Small intestine (tissue), 16 donors: ENCODE results near the gene PGBD2. TPM values are rescaled to one million over a fixed set of nuclear protein-coding genes. Genes with fewer than 3 reads are reported as not detected.

Experiments used
- DNase-seq, 2 donors: peaks; one replicate each; pipeline versions ENCODE4 v3.0.0 to v3.0.0-alpha.2; 2013
- FAIRE-seq: peaks from 2 replicates; lab custom pipeline; 2012; peaks lifted over from hg19 to GRCh38; lab: Jason Lieb, UNC
- H3K27ac ChIP-seq, 3 donors: one replicate each; pipeline ENCODE4 v1.5.1; 2013; ENCODE audit warnings: low read length in 2 of 3, mild to moderate bottlenecking in 2 of 3, control low read depth in 1 of 3, inconsistent platforms in 1 of 3, low read depth in 1 of 3, moderate library complexity in 1 of 3
- H3K27me3 ChIP-seq, 3 donors: one replicate each; pipeline ENCODE4 v1.6.1; 2013; ENCODE audit warnings: low read length in 3 of 3, inconsistent platforms in 1 of 3; ENCODE audit not compliant: control insufficient read depth in 3 of 3, insufficient read depth in 3 of 3
- H3K36me3 ChIP-seq, 3 donors: one replicate each; pipeline ENCODE4 v1.6.1; 2013; ENCODE audit warnings: low read length in 3 of 3, inconsistent platforms in 1 of 3, low read depth in 1 of 3, mild to moderate bottlenecking in 1 of 3, moderate library complexity in 1 of 3; ENCODE audit not compliant: control insufficient read depth in 3 of 3, insufficient read depth in 2 of 3
- H3K4me1 ChIP-seq, 3 donors: one replicate each; pipeline ENCODE4 v1.6.1; 2013; ENCODE audit warnings: low read length in 2 of 3, inconsistent platforms in 1 of 3, low read depth in 1 of 3, mild to moderate bottlenecking in 1 of 3, moderate library complexity in 1 of 3; ENCODE audit not compliant: control insufficient read depth in 3 of 3, insufficient read depth in 2 of 3
- H3K4me3 ChIP-seq, 3 donors: one replicate each; pipeline ENCODE4 v1.5.1; 2013; ENCODE audit warnings: low read length in 3 of 3, control low read depth in 1 of 3, inconsistent platforms in 1 of 3, low read depth in 1 of 3, mild to moderate bottlenecking in 1 of 3, moderate library complexity in 1 of 3
- H3K9me3 ChIP-seq, 2 donors: one replicate each; pipeline ENCODE4 v1.6.1; 2013; ENCODE audit warnings: low read depth in 1 of 2, low read length in 1 of 2; ENCODE audit not compliant: control insufficient read depth in 2 of 2, insufficient read depth in 1 of 2
- WGBS, 3 donors: extraction: QIAGEN DNeasy Blood & Tissue Kit; methylation state at CpG; one replicate each; pipeline ENCODE4 v1.1.7; 2013; 5-methylcytosine and 5-hydroxymethylcytosine counted together
- long read RNA-seq, 10 donors: transcript quantifications; one replicate each; lab custom pipeline, GENCODE V29; 2026
- polyA plus RNA-seq, 4 donors: library from polyadenylated mRNA; stranded (reverse) in 3 of 4; unstranded in 1 of 4; fragments of 200-250 nt in 3 of 4; fragments of 120-200 nt in 1 of 4; gene quantifications; one replicate each; pipeline versions ENCODE4 v1.2.1 to v1.2.3, GENCODE V29; 2013
- donor health status: healthy with polysubstance abuse.
- donor health status: control.
- donor health status: control.
- donor health status: Bipolar disorder and iron deficiency.
- donor health status: healthy.

PGBD2 gene, protein sequence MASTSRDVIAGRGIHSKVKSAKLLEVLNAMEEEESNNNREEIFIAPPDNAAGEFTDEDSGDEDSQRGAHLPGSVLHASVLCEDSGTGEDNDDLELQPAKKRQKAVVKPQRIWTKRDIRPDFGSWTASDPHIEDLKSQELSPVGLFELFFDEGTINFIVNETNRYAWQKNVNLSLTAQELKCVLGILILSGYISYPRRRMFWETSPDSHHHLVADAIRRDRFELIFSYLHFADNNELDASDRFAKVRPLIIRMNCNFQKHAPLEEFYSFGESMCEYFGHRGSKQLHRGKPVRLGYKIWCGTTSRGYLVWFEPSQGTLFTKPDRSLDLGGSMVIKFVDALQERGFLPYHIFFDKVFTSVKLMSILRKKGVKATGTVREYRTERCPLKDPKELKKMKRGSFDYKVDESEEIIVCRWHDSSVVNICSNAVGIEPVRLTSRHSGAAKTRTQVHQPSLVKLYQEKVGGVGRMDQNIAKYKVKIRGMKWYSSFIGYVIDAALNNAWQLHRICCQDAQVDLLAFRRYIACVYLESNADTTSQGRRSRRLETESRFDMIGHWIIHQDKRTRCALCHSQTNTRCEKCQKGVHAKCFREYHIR
- 10 to 100 TPM in 2 of 4 donors, 1 to 10 TPM in 2; 3.8 to 12.9 (median 8.7) TPM for polyA plus RNA-seq
- long read RNA-seq, donor 1, result 0 reads
- long read RNA-seq, donor 2, partial matches to known transcripts, result 0 of 1 reads
- long read RNA-seq, donor 2, other reads (novel, unspliced or antisense), result 0 of 1 reads
- long read RNA-seq, donor 3, partial matches to known transcripts, result 0 of 1 reads
- long read RNA-seq, donor 3, other reads (novel, unspliced or antisense), result 0 of 1 reads
- long read RNA-seq, donor 4, result 0 reads
- long read RNA-seq, donor 5, partial matches to known transcripts, result 0 of 1 reads
- long read RNA-seq, donor 5, other reads (novel, unspliced or antisense), result 0 of 1 reads
- long read RNA-seq, donor 6, partial matches to known transcripts, result 0 of 1 reads
- long read RNA-seq, donor 6, other reads (novel, unspliced or antisense), result 0 of 1 reads
- long read RNA-seq, donor 7, result 0 reads
- long read RNA-seq, donor 8, result 0 reads
- long read RNA-seq, donor 9, partial matches to known transcripts, result 0 of 1 reads
- long read RNA-seq, donor 9, other reads (novel, unspliced or antisense), result 0 of 1 reads
- long read RNA-seq, donor 10, transcript PGBD2-201 (3 exons, 2,136 nt), result major isoform, 5 of 5 reads
- long read RNA-seq, donor 10, partial matches to known transcripts, result 0 of 5 reads
- long read RNA-seq, donor 10, other reads (novel, unspliced or antisense), result 0 of 5 reads

DNA sequence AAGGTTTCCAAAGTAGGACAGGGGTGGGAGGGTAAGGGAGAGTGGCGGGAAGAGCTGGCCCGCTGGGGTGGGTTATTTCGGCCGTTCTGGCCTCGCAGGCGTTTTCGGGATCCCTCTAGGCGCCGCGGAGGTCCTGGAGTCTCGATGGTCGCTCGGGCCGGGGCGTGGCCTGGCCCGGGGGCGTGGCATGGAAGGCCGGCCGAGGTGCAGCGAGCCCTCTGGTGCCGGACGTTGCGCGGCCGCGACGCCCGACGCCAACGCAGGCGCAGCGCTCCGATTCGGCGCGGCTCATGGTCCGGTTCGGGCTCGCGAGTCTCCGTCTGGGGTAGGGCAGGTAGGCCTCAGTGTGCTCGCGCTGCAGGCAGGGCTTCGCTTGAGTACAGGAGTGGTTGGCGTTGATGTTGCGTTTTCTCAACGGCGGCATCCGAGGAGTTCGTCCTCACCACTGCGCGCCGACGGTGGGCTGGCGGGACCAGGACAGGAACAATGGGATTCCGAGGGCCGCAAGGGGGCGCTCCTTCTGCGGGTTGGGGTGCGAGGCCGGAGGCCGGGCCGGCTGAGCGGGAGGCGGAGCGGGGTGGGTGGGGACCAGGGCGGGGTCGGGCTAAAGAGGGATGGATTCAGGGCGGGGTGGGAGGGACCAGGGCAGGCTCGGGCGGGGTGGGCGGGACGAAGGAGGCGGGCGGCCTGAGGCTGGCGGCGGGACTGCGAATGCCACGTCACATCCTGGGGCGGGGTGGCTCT, at the start of gene PGBD2:
Gene PGBD2, plus strand, starts transcription at position 227 of the 744 bp plus-strand sequence. CDS start 7,628 bp downstream, outside the sequence.
- FAIRE-seq (no peak), DNase-seq (peak; percentile 92 to 96)
- WGBS, 3 donors, result 0 to 1% (median 0%) methylated on average over 52 to 80 of the region's 80 CpGs

DNA sequence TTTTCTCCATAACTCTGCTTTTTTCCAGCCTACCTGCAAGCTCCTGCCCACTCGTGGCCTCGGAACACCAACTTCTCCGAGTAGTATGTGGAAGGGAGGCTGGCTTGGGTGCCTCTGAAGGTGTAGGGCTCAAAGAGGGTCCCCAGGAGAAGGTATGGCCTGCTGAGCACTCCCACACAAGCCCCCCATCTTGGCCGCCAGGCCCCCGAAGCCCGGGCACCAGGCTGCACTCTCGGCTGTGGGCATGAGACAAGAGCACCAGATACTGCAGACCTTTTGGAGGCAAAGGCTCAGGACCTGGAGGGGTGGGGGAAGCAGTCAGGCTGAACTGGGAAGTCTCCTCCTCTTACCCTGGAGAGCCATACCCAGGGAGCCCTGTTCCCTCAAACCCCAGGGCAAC, 48.8 kb upstream of the PGBD2 start:
- WGBS, 3 donors, result 88 to 92% (median 89%) methylated on average over 7 of the region's 7 CpGs
- Histone ChIP-seq H3K36me3 (peaks cover 0 to 34% (median 0%) of the 10 kb centered on the region in 3 donors), H3K4me3 (no peak overlapping the region), H3K9me3 (no peaks in the 10 kb centered on the region), H3K4me1 (peaks cover 0 to 17% (median 2%) of the 10 kb centered on the region in 3 donors), H3K27ac (no peak overlapping the region), H3K27me3 (no peaks in the 10 kb centered on the region)
- DNase-seq (no peak), FAIRE-seq (no peak)

More for the DNA sequence above, at the start of gene PGBD2:
- Histone ChIP-seq H3K9me3 (no peaks in the 10 kb centered on the region), H3K36me3 (peaks cover 0 to 8% (median 2%) of the 10 kb centered on the region in 3 donors), H3K4me3 (peak within 1 kb of the TSS; percentile 48 to 73 (median 69)), H3K4me1 (peaks cover 0 to 19% (median 0%) of the 10 kb centered on the region in 3 donors), H3K27me3 (no peaks in the 10 kb centered on the region), H3K27ac (peak within 1 kb of the TSS; percentile 93 to 98 (median 98))

DNA sequence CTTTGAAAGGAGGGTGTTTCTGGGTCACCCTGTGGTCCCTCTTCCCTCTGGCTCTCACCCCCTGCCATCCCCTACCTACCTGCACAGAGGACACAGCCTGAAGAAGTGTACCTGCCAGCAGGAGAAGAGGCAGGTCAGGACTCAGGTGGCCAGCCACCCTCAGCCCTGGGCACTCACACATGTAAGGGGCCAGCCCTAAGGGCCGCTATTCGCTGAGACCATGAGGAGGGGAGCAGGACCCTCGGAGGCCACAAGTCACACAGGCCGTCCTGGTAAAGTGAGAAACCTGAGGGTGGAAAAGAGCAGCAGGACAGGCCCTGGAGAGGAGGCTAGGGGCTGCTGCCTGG, 48.3 kb upstream of the PGBD2 start:
- H3K4me3 ChIP-seq, result peak overlapping the region; percentile 45 to 60 (median 49)
- FAIRE-seq (no peak), DNase-seq (no peak)
- no peaks in the 10 kb centered on the region for H3K9me3 ChIP-seq
- H3K36me3 ChIP-seq, result peaks cover 0 to 30% (median 0%) of the 10 kb centered on the region in 3 donors
- H3K27me3 ChIP-seq, result no peaks in the 10 kb centered on the region
- H3K27ac ChIP-seq, result peak overlapping the region in 2 of 3 donors; percentile 80 to 93
- peaks cover 0 to 17% (median 2%) of the 10 kb centered on the region in 3 donors for H3K4me1 ChIP-seq
- WGBS, 3 donors, result 8 to 19% (median 17%) methylated on average over 4 of the region's 4 CpGs

DNA sequence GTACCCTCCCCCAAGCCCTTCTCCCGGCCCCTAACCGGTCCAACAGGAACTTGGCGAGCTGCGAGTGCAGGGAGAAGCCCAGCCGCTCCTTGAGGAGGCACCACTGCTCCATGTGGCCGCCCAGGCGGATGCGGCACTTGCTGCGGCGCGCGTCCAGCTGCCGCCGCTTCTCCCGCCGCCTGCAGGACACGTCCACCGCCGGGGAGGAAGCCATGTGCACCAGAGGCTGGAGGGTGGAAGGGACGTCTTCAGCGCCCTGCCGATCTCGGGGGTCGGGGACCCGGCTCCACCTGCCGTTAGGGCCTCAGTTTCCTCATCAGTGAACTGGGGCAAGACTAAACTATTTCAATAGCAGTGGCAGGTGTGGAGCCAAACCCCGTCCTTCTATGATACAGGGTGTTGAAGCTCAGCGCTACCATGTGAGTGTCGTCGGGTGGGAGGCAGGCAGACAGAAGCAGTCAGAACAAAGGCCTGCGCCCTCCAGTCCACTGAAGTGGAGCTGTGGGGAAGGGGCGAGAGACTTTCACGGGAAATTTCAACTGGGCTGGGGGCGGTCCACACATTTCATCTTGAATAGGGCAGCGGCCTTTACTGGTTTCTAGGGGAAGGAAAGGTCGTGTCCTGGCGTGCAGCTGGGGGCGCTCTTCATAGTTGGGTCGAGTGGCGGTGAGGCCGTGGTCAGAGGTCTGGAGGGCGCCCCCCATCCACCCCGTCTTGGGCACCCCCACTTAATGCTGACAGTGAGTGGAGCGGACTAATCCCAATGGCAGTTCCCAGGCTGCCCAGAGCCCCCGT, 47.7 kb upstream of the PGBD2 start:
- Histone ChIP-seq H3K4me3 (peak overlapping the region; percentile 45 to 60 (median 49)), H3K9me3 (no peaks in the 10 kb centered on the region), H3K27ac (peak overlapping the region; percentile 61 to 93 (median 80)), H3K27me3 (no peaks in the 10 kb centered on the region), H3K36me3 (peaks cover 0 to 25% (median 0%) of the 10 kb centered on the region in 3 donors), H3K4me1 (peaks cover 0 to 17% (median 2%) of the 10 kb centered on the region in 3 donors)
- peak; percentile 68 to 83 for DNase-seq
- 0 to 1% (median 1%) methylated on average over 41 to 45 of the region's 45 CpGs for WGBS, 3 donors
- FAIRE-seq, result no peak

DNA sequence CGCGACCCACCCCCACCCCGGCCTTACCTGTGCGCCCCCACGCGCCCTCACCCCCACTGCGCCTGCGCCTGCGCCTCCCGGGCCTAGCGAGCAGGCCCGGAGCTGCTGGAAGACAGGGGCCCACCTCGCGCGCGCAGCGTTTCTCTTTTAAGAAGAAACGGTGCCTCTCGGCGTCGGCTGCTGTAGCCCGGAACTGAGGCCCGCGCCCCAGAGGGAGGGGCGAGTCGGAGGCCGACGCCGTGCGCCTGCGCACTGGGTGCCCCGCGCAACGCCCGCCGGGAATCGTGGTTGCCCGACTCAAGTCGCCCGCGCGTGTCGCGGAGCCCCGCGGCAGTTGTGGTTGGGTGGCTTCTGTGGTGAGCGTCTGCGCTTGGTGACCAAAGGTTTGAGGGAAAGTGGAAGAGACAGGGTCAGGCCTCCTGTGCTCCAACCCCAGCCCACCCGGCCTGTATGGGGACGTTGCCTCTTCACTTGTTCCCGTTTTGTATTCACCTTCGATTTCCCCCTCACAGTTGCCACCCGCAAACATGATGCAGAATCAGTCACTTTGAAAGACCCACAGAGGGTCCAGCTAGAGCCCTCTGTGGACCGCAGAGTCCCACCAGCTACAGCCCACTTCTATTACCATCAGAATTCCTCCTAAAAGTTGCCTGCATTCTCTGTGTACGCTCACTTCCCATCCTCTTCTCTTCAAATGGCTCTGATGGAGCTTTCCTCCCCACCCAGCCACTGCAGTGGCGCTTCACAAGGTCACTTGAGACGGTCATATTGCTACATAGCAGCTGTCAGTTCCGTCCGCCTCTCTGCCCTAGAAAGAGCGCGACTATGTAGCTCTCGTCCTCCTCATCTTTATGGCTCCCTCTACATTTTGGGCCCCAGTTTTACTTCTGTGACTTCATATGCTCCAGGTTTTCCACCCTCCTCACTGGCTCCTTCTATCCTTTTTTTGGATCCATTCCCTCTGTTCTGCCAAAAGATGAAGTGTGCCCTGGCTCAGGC, 46.8 kb upstream of the PGBD2 start, which contains the start of gene ZNF692:
Gene ZNF692, minus strand, starts transcription at position 195 of the 999 bp plus-strand sequence. CDS start 776 bp downstream, outside the sequence.
- Histone ChIP-seq H3K9me3 (no peaks in the 10 kb centered on the region), H3K36me3 (peaks cover 0 to 18% (median 0%) of the 10 kb centered on the region in 3 donors), H3K4me3 (peak within 1 kb of the TSS; percentile 49 to 65 (median 60)), H3K27me3 (no peaks in the 10 kb centered on the region), H3K27ac (peak within 1 kb of the TSS; percentile 66 to 93 (median 80)), H3K4me1 (peaks cover 2 to 22% (median 2%) of the 10 kb centered on the region in 3 donors)
- 5 to 10% (median 9%) methylated on average over 47 to 62 of the region's 62 CpGs for WGBS, 3 donors
- peak; percentile 97 to 99 for DNase-seq
- no peak for FAIRE-seq

DNA sequence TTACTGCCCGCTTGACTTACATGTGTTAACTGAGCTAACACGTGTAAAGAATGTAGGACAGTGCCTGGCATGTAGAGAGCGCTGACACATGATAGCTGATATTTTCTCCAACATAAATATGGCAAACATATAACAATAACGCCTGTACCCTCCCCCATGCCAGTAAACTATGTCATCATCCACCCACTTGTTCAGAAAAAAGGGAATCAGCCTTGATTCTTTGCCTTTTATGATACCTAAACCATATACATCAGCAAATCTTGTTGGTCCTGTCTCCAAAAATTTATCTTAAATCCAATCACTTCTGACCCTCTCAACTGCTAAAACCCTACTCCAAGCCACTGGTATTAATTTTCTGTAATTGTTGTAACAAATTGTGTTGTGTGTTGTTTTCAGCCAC, 46.0 kb upstream of the PGBD2 start:
- FAIRE-seq (no peak), DNase-seq (no peak)
- Histone ChIP-seq H3K4me3 (no peak overlapping the region), H3K27ac (no peak overlapping the region), H3K27me3 (no peaks in the 10 kb centered on the region), H3K36me3 (peaks cover 0 to 13% (median 0%) of the 10 kb centered on the region in 3 donors), H3K4me1 (peaks cover 2 to 22% (median 2%) of the 10 kb centered on the region in 3 donors), H3K9me3 (no peaks in the 10 kb centered on the region)
- WGBS, 3 donors, result 90 to 97% (median 93%) methylated on average over 4 of the region's 4 CpGs
